Nephron progenitor cell (in vitro differentiated cells): Measurements from ENCODE around the gene PCDH15.
"Not testable (repeated sequence)": the region's sequence is repeated elsewhere in the genome, so short reads cannot be mapped to it uniquely, and the experiment has no call there.

Experiments used
- DNase-seq: peaks from one replicate; pipeline ENCODE4 v3.0.0; 2021
- H3K27ac Mint-ChIP-seq: 2 replicates; pipeline ENCODE4 v1.8.0; 2021; ENCODE audit warnings: mild to moderate bottlenecking, moderate library complexity, mixed read lengths
- H3K27me3 Mint-ChIP-seq: 2 replicates; pipeline ENCODE4 v1.8.0; 2021; ENCODE audit warnings: mild to moderate bottlenecking, low read depth, mixed read lengths; ENCODE audit not compliant: poor library complexity
- H3K36me3 Mint-ChIP-seq: 2 replicates; pipeline ENCODE4 v1.8.0; 2021; ENCODE audit warnings: low read depth, mixed read lengths
- H3K4me1 Mint-ChIP-seq: 2 replicates; pipeline ENCODE4 v1.8.0; 2021; ENCODE audit warnings: mixed read lengths
- H3K4me3 Mint-ChIP-seq: 2 replicates; pipeline ENCODE4 v1.8.0; 2021; ENCODE audit warnings: mild to moderate bottlenecking, moderate library complexity, mixed read lengths
- H3K9me3 Mint-ChIP-seq: 2 replicates; pipeline ENCODE4 v1.8.0; 2021; ENCODE audit warnings: mild to moderate bottlenecking, moderate library complexity, mixed read lengths
- TF ChIP-seq, protein P1 (sequence below): fragments of 200-600 bp; sonication (generic); IDR thresholded peaks from 2 replicates; pipeline ENCODE4 v1.5.0; 2021; ENCODE audit warnings: antibody characterized with exemption

The PCDH15 gene

DNA sequence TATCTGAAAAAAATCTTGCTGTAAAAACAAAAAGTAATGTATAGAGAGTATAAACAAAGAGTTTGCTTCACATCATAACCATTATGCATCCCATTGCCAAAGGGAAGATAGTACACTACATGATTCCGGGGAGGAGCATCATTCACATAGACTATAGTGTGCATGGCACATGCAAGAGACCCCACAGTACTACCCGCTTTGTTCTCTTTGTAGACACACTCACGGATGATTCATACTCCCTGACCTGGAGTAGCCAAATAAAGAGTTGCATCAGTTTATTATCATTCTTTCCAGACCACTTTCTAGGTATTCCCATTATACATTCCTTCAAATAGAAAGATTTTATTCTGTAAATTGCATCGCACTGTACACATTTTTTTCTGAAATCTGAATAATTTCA, 356.9 kb downstream of the PCDH15 start:
- Mint-ChIP-seq H3K27me3 (peaks cover 3% of the 10 kb centered on the region), H3K27ac (no peak overlapping the region), H3K4me1 (peaks cover 5% of the 10 kb centered on the region), H3K9me3 (no peaks in the 10 kb centered on the region), H3K36me3 (no peaks in the 10 kb centered on the region), H3K4me3 (no peak overlapping the region)
- TF ChIP-seq, protein P1, sequence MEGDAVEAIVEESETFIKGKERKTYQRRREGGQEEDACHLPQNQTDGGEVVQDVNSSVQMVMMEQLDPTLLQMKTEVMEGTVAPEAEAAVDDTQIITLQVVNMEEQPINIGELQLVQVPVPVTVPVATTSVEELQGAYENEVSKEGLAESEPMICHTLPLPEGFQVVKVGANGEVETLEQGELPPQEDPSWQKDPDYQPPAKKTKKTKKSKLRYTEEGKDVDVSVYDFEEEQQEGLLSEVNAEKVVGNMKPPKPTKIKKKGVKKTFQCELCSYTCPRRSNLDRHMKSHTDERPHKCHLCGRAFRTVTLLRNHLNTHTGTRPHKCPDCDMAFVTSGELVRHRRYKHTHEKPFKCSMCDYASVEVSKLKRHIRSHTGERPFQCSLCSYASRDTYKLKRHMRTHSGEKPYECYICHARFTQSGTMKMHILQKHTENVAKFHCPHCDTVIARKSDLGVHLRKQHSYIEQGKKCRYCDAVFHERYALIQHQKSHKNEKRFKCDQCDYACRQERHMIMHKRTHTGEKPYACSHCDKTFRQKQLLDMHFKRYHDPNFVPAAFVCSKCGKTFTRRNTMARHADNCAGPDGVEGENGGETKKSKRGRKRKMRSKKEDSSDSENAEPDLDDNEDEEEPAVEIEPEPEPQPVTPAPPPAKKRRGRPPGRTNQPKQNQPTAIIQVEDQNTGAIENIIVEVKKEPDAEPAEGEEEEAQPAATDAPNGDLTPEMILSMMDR, result no peak
- no peak for DNase-seq

DNA sequence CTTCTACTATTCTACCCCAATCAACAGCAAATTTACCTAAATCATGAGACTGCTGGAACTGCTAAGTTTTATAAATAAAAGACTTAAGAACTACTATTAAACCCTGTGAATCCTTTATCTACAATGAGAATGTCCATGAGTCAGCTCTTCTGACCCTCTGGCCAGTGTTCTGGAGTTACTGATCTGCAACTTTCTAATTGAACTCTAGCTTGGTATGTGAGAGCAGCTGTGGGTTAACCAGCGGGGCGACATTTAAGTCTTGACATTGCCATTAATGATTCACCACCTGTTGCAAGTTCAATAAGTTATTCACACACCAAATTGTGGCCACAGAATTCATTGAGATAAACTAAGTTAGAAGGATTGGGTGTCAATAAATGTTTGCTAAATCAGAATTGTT, 359.8 kb downstream of the PCDH15 start:
- TF ChIP-seq, protein P1, result no peak
- Mint-ChIP-seq H3K4me3 (no peak overlapping the region), H3K27ac (no peak overlapping the region), H3K9me3 (no peaks in the 10 kb centered on the region), H3K27me3 (peaks cover 3% of the 10 kb centered on the region), H3K36me3 (no peaks in the 10 kb centered on the region), H3K4me1 (no peaks in the 10 kb centered on the region)
- no peak for DNase-seq

DNA sequence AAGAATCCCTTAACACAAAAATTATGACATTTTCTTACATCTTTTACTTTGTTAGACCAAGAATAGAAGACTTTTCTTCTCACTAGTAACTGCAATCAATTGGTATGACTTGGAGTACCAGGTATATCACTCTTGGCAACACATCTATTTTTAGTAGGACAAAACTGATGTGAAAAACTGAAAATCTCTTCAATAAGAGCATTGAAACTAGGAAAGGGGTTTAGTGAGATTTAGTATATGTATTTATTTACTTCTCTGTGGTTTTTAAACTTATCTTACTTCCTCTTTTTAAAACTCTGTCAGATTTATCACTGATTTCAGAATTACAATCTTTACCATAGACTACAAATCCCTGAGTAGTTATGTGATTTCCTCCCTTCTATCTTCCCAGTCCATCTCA, 366.2 kb downstream of the PCDH15 start:
- no peak for DNase-seq
- Mint-ChIP-seq H3K4me1 (no peaks in the 10 kb centered on the region), H3K36me3 (no peaks in the 10 kb centered on the region), H3K4me3 (no peak overlapping the region), H3K27me3 (peaks cover 3% of the 10 kb centered on the region), H3K9me3 (peaks cover 25% of the 10 kb centered on the region), H3K27ac (no peak overlapping the region)
- TF ChIP-seq, protein P1, result no peak

DNA sequence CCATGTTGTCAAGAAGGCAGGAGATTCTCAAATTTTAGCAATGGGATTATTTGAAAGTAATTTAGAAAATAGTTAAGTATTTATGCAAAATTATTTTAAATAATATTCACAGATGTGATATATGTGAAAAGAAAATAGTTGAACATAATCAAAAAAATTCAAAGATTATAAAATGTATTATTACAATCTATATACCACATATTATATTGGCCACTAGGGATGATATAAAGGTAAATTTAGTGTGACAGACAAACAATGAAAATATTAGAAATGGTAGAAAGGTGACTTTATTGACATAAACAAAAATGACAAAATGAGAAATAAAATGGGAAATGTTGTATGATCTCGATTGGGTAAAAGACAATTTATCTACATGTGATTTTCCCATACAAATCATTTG, 385.5 kb downstream of the PCDH15 start:
- Mint-ChIP-seq H3K27me3 (no peaks in the 10 kb centered on the region), H3K9me3 (no peaks in the 10 kb centered on the region), H3K36me3 (no peaks in the 10 kb centered on the region), H3K27ac (no peak overlapping the region), H3K4me1 (no peaks in the 10 kb centered on the region), H3K4me3 (no peak overlapping the region)
- TF ChIP-seq, protein P1, result no peak
- DNase-seq, result no peak

DNA sequence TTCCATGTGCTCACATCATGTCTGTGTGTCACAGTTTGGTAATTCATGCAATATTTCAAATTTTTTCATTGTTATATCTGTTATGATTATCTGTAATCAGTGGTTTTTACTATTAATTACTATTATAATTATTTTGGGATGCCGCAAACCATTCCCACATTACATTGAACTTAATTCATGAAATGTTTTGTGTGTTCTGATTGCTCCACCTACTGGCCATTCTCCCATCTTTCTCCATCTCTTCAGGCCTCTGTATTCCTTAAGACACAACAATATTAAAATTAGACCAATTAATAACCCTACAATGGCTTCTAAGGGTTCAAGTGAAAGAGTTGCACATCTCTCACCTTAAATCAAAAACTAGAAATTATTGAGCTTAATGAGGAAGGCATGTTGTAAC, 398.5 kb downstream of the PCDH15 start:
- DNase-seq, result peak; percentile 4
- Mint-ChIP-seq H3K4me3 (no peak overlapping the region), H3K27me3 (no peaks in the 10 kb centered on the region), H3K9me3 (peaks cover 3% of the 10 kb centered on the region), H3K4me1 (no peaks in the 10 kb centered on the region), H3K36me3 (no peaks in the 10 kb centered on the region), H3K27ac (no peak overlapping the region)
- TF ChIP-seq, protein P1, result peak; percentile 57

DNA sequence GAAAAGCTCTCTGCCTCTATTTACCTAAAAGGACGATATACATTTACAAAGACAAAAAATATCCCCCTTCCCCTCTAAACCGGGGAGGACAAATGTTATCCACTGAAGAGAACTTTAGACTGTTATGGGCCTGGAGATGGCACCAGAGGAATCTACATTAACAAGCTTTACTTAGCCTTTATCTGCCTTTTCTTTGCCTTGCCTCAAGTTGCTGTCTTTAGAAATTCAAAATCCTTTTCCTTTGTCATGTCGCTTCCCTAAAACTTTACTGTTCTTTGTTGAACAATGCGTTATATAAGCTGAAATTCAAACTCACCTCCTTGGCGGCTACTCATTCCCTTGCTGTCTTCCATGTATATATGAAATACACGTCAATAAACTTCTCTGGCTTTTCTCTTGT, 405.0 kb downstream of the PCDH15 start:
- Mint-ChIP-seq H3K27ac (peak overlapping the region; percentile 44), H3K4me3 (no peak overlapping the region), H3K4me1 (no peaks in the 10 kb centered on the region)

DNA sequence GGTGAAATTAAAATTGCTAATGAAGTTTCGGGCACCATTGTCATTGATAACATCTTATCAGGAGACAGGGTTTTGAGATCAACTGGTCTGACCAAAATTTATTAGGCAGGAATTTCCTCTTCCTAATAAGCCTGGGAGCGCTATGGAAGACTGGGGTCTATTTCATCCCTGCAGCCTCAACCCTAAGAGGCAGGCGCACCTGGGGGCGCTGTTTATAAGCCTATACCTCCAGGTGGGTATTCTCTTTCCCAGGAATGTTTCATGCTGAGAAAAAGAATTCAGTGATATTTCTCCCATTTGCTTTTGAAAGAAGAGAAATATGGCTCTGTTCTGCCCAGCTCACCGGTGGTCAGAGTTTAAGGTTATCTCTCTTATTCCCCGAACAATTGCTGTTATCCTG, 406.4 kb downstream of the PCDH15 start:
- not testable (repeated sequence) for H3K27ac Mint-ChIP-seq, H3K36me3 Mint-ChIP-seq, H3K4me1 Mint-ChIP-seq, H3K4me3 Mint-ChIP-seq, DNase-seq, H3K27me3 Mint-ChIP-seq
- H3K9me3 Mint-ChIP-seq, result peaks cover 11% of the 10 kb centered on the region

More for the DNA sequence above, 405.0 kb downstream of the PCDH15 start:
- TF ChIP-seq, protein P1, result no peak
- DNase-seq, result no peak
- no peaks in the 10 kb centered on the region for H3K36me3 Mint-ChIP-seq
- no peaks in the 10 kb centered on the region for H3K27me3 Mint-ChIP-seq
- peaks cover 11% of the 10 kb centered on the region for H3K9me3 Mint-ChIP-seq
